Parathyroid adenoma (tissue), 2 donors: ENCODE results near the gene SLC50A1.
"Not testable (repeated sequence)": the region's sequence is repeated elsewhere in the genome, so short reads cannot be mapped to it uniquely, and the experiment has no call there.

ENCODE experiments used
- H2AFZ ChIP-seq: fragments of 300-600 bp; sonication (generic); one replicate; pipeline ENCODE4 v1.7.0; 2017; ENCODE audit warnings: antibody characterized with exemption, mild to moderate bottlenecking
- H3K27ac ChIP-seq: fragments of 300-600 bp; sonication (generic); one replicate; pipeline ENCODE4 v1.7.0; 2017
- H3K27me3 ChIP-seq: fragments of 300-600 bp; sonication (generic); one replicate; pipeline ENCODE4 v1.7.0; 2017; ENCODE audit warnings: low read length; ENCODE audit not compliant: control insufficient read depth, insufficient read depth
- H3K36me3 ChIP-seq: fragments of 300-600 bp; sonication (generic); one replicate; pipeline ENCODE4 v1.7.0; 2017; ENCODE audit warnings: low read length; ENCODE audit not compliant: control insufficient read depth, insufficient read depth
- H3K4me1 ChIP-seq: fragments of 300-600 bp; sonication (generic); one replicate; pipeline ENCODE4 v1.7.0; 2017; ENCODE audit warnings: control low read depth
- H3K4me2 ChIP-seq: fragments of 300-600 bp; sonication (generic); one replicate; pipeline ENCODE4 v1.7.0; 2017; ENCODE audit warnings: low read length
- H3K4me3 ChIP-seq: fragments of 300-600 bp; sonication (generic); one replicate; pipeline ENCODE4 v1.7.0; 2017; ENCODE audit warnings: low read depth, low read length
- H3K79me2 ChIP-seq: fragments of 300-600 bp; sonication (generic); one replicate; pipeline ENCODE4 v1.7.0; 2017; ENCODE audit warnings: control low read depth
- H3K9ac ChIP-seq: fragments of 300-600 bp; sonication (generic); one replicate; pipeline ENCODE4 v1.7.0; 2017; ENCODE audit warnings: mild to moderate bottlenecking
- H3K9me3 ChIP-seq: fragments of 300-600 bp; sonication (generic); one replicate; pipeline ENCODE4 v1.7.0; 2017; ENCODE audit warnings: low read length; ENCODE audit not compliant: control insufficient read depth
- CTCF ChIP-seq: fragments of 300-600 bp; sonication (generic); IDR thresholded peaks from one replicate; pipeline ENCODE4 v1.7.0; 2017; ENCODE audit warnings: antibody characterized with exemption, mild to moderate bottlenecking
- donor health status: primary hyperparathyroidism.

The SLC50A1 gene

GRCh38 chr1:155145491-155145890, 9.8 kb downstream of the SLC50A1 start:
- no peak for TF ChIP-seq CTCF
- Histone ChIP-seq H3K9me3 (no peaks in the 10 kb centered on the region), H3K9ac (no peak overlapping the region), H3K4me3 (no peak overlapping the region), H3K4me2 (no peak overlapping the region), H3K27ac (no peak overlapping the region), H3K36me3 (no peaks in the 10 kb centered on the region), H3K4me1 (no peaks in the 10 kb centered on the region), H3K79me2 (no peaks in the 10 kb centered on the region), H2AFZ (no peak overlapping the region), H3K27me3 (no peaks in the 10 kb centered on the region)

GRCh38 chr1:155155996-155156643, 20.5 kb downstream of the SLC50A1 start:
- not testable (repeated sequence) for H3K4me2 ChIP-seq, H3K4me3 ChIP-seq, H3K27ac ChIP-seq, H3K9ac ChIP-seq, H2AFZ ChIP-seq, H3K27me3 ChIP-seq, H3K4me1 ChIP-seq, H3K36me3 ChIP-seq, H3K9me3 ChIP-seq, H3K79me2 ChIP-seq

- H3K4me1 ChIP-seq = no peaks in the 10 kb centered on the region
- no peaks in the 10 kb centered on the region for H3K36me3 ChIP-seq
- H3K4me2 ChIP-seq = no peak overlapping the region
- H3K27me3 ChIP-seq = no peaks in the 10 kb centered on the region
- no peak overlapping the region for H3K27ac ChIP-seq
- no peak for TF ChIP-seq CTCF
- H2AFZ ChIP-seq = no peak overlapping the region
- no peaks in the 10 kb centered on the region for H3K79me2 ChIP-seq
- H3K4me3 ChIP-seq = no peak overlapping the region
- no peak overlapping the region for H3K9ac ChIP-seq
- H3K9me3 ChIP-seq = no peaks in the 10 kb centered on the region
Observed at GRCh38 chr1:155158991-155159390, 23.3 kb downstream of the SLC50A1 start.

- TF ChIP-seq CTCF = no peak
- H3K9me3 ChIP-seq = no peaks in the 10 kb centered on the region
Observed at GRCh38 chr1:155160128-155160527, 24.5 kb downstream of the SLC50A1 start.

GRCh38 chr1:155162631-155163030, 27.0 kb downstream of the SLC50A1 start:
- not testable (repeated sequence) for H3K27me3 ChIP-seq, H3K36me3 ChIP-seq, H3K79me2 ChIP-seq, H3K9ac ChIP-seq, H3K9me3 ChIP-seq, H3K4me2 ChIP-seq, H2AFZ ChIP-seq, H3K4me1 ChIP-seq, H3K27ac ChIP-seq, H3K4me3 ChIP-seq

More at GRCh38 chr1:155160128-155160527, 24.5 kb downstream of the SLC50A1 start:
- Histone ChIP-seq H3K79me2 (no peaks in the 10 kb centered on the region), H2AFZ (no peak overlapping the region), H3K4me2 (no peak overlapping the region), H3K4me1 (no peaks in the 10 kb centered on the region), H3K27me3 (no peaks in the 10 kb centered on the region), H3K4me3 (no peak overlapping the region), H3K36me3 (no peaks in the 10 kb centered on the region), H3K27ac (no peak overlapping the region), H3K9ac (no peak overlapping the region)

GRCh38 chr1:155163785-155164184, 28.1 kb downstream of the SLC50A1 start:
- not testable (repeated sequence) for H3K27ac ChIP-seq, H3K9me3 ChIP-seq, H3K79me2 ChIP-seq, H3K27me3 ChIP-seq, H3K9ac ChIP-seq, H3K4me1 ChIP-seq, H2AFZ ChIP-seq, H3K36me3 ChIP-seq, H3K4me2 ChIP-seq, H3K4me3 ChIP-seq

GRCh38 chr1:155164625-155165024, 29.0 kb downstream of the SLC50A1 start:
- not testable (repeated sequence) for H3K4me3 ChIP-seq, H3K27ac ChIP-seq, H3K79me2 ChIP-seq, H3K4me1 ChIP-seq, H3K9me3 ChIP-seq, H3K9ac ChIP-seq, H3K36me3 ChIP-seq, H2AFZ ChIP-seq, H3K4me2 ChIP-seq, H3K27me3 ChIP-seq
